Parathyroid adenoma (tissue), 2 donors: ENCODE results near the gene ADGRG6.
A peak's percentile ranks its signal among the peaks of the same experiment; 100 is the strongest.

Experiments used
- H2AFZ ChIP-seq: fragments of 300-600 bp; sonication (generic); one replicate; pipeline ENCODE4 v1.7.0; 2017; ENCODE audit warnings: antibody characterized with exemption, mild to moderate bottlenecking
- H3K27ac ChIP-seq: fragments of 300-600 bp; sonication (generic); one replicate; pipeline ENCODE4 v1.7.0; 2017
- H3K27me3 ChIP-seq: fragments of 300-600 bp; sonication (generic); one replicate; pipeline ENCODE4 v1.7.0; 2017; ENCODE audit warnings: low read length; ENCODE audit not compliant: control insufficient read depth, insufficient read depth
- H3K36me3 ChIP-seq: fragments of 300-600 bp; sonication (generic); one replicate; pipeline ENCODE4 v1.7.0; 2017; ENCODE audit warnings: low read length; ENCODE audit not compliant: control insufficient read depth, insufficient read depth
- H3K4me1 ChIP-seq: fragments of 300-600 bp; sonication (generic); one replicate; pipeline ENCODE4 v1.7.0; 2017; ENCODE audit warnings: control low read depth
- H3K4me2 ChIP-seq: fragments of 300-600 bp; sonication (generic); one replicate; pipeline ENCODE4 v1.7.0; 2017; ENCODE audit warnings: low read length
- H3K4me3 ChIP-seq: fragments of 300-600 bp; sonication (generic); one replicate; pipeline ENCODE4 v1.7.0; 2017; ENCODE audit warnings: low read depth, low read length
- H3K79me2 ChIP-seq: fragments of 300-600 bp; sonication (generic); one replicate; pipeline ENCODE4 v1.7.0; 2017; ENCODE audit warnings: control low read depth
- H3K9ac ChIP-seq: fragments of 300-600 bp; sonication (generic); one replicate; pipeline ENCODE4 v1.7.0; 2017; ENCODE audit warnings: mild to moderate bottlenecking
- H3K9me3 ChIP-seq: fragments of 300-600 bp; sonication (generic); one replicate; pipeline ENCODE4 v1.7.0; 2017; ENCODE audit warnings: low read length; ENCODE audit not compliant: control insufficient read depth
- TF ChIP-seq, protein P1 (sequence below): fragments of 300-600 bp; sonication (generic); IDR thresholded peaks from one replicate; pipeline ENCODE4 v1.7.0; 2017; ENCODE audit warnings: antibody characterized with exemption, mild to moderate bottlenecking
- donor health status: primary hyperparathyroidism.

The ADGRG6 gene

DNA sequence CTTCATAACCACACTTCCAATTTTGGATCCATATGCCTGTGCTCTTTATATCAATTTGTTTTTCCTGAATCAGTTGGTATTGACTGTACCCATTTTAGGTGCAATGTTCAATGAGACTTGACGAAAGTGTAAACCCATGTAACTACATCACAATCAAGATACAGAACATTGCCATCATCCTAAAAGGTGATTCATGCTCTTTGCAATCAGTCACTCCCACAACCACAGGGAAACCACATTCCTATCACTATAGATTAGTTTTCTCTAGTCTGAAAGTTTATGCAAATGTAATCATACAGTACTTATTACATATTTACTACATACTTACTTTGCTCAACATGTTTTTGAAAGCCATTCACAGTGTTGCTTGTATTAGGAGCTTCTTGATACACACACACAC, 167.4 kb downstream of the ADGRG6 start:
- TF ChIP-seq, protein P1, sequence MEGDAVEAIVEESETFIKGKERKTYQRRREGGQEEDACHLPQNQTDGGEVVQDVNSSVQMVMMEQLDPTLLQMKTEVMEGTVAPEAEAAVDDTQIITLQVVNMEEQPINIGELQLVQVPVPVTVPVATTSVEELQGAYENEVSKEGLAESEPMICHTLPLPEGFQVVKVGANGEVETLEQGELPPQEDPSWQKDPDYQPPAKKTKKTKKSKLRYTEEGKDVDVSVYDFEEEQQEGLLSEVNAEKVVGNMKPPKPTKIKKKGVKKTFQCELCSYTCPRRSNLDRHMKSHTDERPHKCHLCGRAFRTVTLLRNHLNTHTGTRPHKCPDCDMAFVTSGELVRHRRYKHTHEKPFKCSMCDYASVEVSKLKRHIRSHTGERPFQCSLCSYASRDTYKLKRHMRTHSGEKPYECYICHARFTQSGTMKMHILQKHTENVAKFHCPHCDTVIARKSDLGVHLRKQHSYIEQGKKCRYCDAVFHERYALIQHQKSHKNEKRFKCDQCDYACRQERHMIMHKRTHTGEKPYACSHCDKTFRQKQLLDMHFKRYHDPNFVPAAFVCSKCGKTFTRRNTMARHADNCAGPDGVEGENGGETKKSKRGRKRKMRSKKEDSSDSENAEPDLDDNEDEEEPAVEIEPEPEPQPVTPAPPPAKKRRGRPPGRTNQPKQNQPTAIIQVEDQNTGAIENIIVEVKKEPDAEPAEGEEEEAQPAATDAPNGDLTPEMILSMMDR, result no peak
- H3K27me3 ChIP-seq, result no peaks in the 10 kb centered on the region

GRCh38 chr6:142470421-142470820, 168.6 kb downstream of the ADGRG6 start:
- H3K9me3 ChIP-seq, result no peaks in the 10 kb centered on the region
- H3K27ac ChIP-seq, result no peak overlapping the region
- no peaks in the 10 kb centered on the region for H3K79me2 ChIP-seq
- no peak overlapping the region for H3K4me3 ChIP-seq
- H3K36me3 ChIP-seq, result no peaks in the 10 kb centered on the region
- H3K4me2 ChIP-seq, result no peak overlapping the region
- H3K4me1 ChIP-seq, result no peaks in the 10 kb centered on the region
- no peaks in the 10 kb centered on the region for H3K27me3 ChIP-seq
- TF ChIP-seq, protein P1, result no peak
- H3K9ac ChIP-seq, result no peak overlapping the region
- H2AFZ ChIP-seq, result no peak overlapping the region

More for the DNA sequence above, 167.4 kb downstream of the ADGRG6 start:
- Histone ChIP-seq H3K27ac (no peak overlapping the region), H3K4me1 (no peaks in the 10 kb centered on the region), H3K4me3 (no peak overlapping the region), H3K9me3 (no peaks in the 10 kb centered on the region), H3K36me3 (no peaks in the 10 kb centered on the region), H3K79me2 (no peaks in the 10 kb centered on the region), H3K9ac (no peak overlapping the region), H2AFZ (no peak overlapping the region), H3K4me2 (no peak overlapping the region)

DNA sequence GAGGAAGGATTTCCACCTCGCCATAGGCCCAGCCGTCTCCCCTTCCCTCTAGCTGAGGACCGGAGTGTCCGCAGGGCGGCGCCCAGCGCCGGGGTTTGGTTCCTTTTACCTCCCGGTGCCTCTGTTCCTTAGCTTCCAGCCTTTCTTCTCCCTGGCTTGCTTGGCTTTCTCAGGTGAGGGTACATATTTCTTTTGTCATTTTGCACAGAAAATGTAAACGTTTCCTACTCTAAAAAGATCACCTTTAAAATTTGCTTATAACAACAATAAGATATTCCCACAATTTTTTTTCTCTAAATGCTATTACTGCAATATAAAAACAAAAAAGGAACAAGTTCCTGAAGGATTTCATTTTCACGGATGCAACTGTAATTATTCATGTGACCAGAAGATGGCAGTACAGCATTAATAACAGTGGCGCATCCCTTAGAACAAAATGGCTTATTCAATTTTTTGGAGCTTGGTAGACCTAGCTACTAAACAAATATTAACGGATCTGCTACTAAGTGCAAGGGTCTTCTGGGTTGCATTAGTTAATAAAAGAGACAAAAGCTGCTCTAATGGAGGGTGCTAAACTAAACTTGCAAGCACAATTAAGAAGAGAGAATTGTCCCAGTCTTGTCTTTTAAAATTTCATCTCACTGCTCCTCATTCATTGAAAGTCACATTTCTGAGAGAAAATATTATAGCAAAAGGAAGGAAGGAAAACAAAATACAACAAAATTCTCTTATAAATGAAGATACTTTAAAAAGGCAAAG, 172.9 kb downstream of the ADGRG6 start:
- H3K27me3 ChIP-seq, result no peaks in the 10 kb centered on the region

DNA sequence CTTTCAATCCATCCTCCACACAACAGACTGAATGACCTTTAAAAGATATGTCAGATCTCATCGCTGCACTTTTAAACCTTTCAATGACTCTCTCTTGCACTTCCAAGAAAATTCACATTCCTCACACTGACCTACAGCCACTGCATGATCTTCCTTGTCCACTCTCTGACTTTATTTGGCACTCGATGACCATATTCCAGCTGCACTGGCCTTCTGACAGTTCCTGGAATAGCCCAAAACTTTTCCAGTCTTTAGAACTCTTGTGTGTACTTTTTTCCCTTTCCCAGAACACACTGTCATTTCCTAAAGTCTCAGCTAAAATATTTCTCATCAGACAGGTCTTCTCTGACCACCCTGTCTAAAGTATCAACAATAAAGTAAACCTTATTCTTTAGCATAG, 174.6 kb downstream of the ADGRG6 start:
- Histone ChIP-seq H3K79me2 (no peaks in the 10 kb centered on the region), H3K4me1 (no peaks in the 10 kb centered on the region), H3K4me2 (no peak overlapping the region), H3K9me3 (no peaks in the 10 kb centered on the region), H3K27me3 (no peaks in the 10 kb centered on the region), H3K4me3 (no peak overlapping the region), H3K9ac (no peak overlapping the region), H3K36me3 (no peaks in the 10 kb centered on the region), H2AFZ (no peak overlapping the region), H3K27ac (peak overlapping the region; percentile 2)
- TF ChIP-seq, protein P1, result no peak

More for the DNA sequence above, 172.9 kb downstream of the ADGRG6 start:
- no peaks in the 10 kb centered on the region for H3K4me1 ChIP-seq
- H3K9me3 ChIP-seq, result no peaks in the 10 kb centered on the region
- peak overlapping the region; percentile 11 for H3K4me2 ChIP-seq
- no peak overlapping the region for H3K27ac ChIP-seq
- TF ChIP-seq, protein P1, result peak; percentile 77
- H3K4me3 ChIP-seq, result no peak overlapping the region
- H3K36me3 ChIP-seq, result no peaks in the 10 kb centered on the region
- peak overlapping the region; percentile 80 for H2AFZ ChIP-seq
- H3K9ac ChIP-seq, result no peak overlapping the region
- H3K79me2 ChIP-seq, result no peaks in the 10 kb centered on the region

- Histone ChIP-seq H3K9me3 (no peaks in the 10 kb centered on the region), H3K27me3 (no peaks in the 10 kb centered on the region), H3K9ac (no peak overlapping the region), H3K4me3 (no peak overlapping the region), H2AFZ (no peak overlapping the region), H3K4me2 (no peak overlapping the region), H3K27ac (no peak overlapping the region), H3K36me3 (no peaks in the 10 kb centered on the region), H3K4me1 (no peaks in the 10 kb centered on the region), H3K79me2 (no peaks in the 10 kb centered on the region)
- TF ChIP-seq, protein P1, result no peak
Observed at GRCh38 chr6:142478117-142478516, 176.3 kb downstream of the ADGRG6 start.
